Thyroid gland (tissue), 4 donors: ENCODE results near the gene GABRA5.

ENCODE experiments used
- POLR2A ChIP-seq, 2 donors: fragments of 450-650 bp; IDR thresholded peaks; one replicate each; pipeline ENCODE4 v1.6.1; 2017; ENCODE audit warnings: antibody characterized with exemption in 2 of 2, mild to moderate bottlenecking in 2 of 2, moderate library complexity in 1 of 2
- TF ChIP-seq, protein P1 (sequence below), 6 experiments: fragments of 200-600 bp in 3 of 6; fragments of 450-650 bp in 3 of 6; sonication (generic) in 3 of 6; IDR thresholded peaks; one replicate each; pipeline ENCODE4 v1.5.1; 2016 to 2019; ENCODE audit warnings: antibody characterized with exemption in 6 of 6, mild to moderate bottlenecking in 2 of 6, inconsistent platforms in 1 of 6, moderate library complexity in 1 of 6

DNA sequence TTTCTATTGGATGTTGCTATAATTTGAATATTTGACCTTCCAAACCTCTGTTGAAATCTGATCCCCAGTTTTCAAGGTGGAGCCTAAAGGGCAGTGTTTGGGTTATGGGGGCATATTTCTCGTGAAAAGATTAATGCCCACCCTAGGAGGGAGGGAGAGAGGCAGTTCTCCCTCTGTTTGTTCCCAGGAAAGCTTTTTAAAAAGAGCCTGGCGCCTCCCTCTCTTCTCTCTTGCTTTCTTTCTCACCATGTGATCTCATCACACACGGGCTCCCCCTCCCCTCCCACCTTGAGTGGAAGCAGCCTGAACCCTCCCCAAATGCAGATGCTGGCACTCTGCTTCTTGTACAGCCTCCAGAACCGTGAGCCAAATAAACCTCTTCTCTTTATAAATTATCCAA is 12.4 kb upstream of the GABRA5 start:
- TF ChIP-seq, protein P1, sequence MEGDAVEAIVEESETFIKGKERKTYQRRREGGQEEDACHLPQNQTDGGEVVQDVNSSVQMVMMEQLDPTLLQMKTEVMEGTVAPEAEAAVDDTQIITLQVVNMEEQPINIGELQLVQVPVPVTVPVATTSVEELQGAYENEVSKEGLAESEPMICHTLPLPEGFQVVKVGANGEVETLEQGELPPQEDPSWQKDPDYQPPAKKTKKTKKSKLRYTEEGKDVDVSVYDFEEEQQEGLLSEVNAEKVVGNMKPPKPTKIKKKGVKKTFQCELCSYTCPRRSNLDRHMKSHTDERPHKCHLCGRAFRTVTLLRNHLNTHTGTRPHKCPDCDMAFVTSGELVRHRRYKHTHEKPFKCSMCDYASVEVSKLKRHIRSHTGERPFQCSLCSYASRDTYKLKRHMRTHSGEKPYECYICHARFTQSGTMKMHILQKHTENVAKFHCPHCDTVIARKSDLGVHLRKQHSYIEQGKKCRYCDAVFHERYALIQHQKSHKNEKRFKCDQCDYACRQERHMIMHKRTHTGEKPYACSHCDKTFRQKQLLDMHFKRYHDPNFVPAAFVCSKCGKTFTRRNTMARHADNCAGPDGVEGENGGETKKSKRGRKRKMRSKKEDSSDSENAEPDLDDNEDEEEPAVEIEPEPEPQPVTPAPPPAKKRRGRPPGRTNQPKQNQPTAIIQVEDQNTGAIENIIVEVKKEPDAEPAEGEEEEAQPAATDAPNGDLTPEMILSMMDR (IDR thresholded peaks at IDR 0.05), result no peak
- TF ChIP-seq POLR2A (IDR thresholded peaks at IDR 0.05), result no peak
